Measurements from ENCODE around the gene PRKN. TPM values are rescaled to one million over a fixed set of nuclear protein-coding genes. Genes with fewer than 3 reads are reported as not detected.

The PRKN gene
- total RNA-seq, 1 donor from 2014 or later: 1.3 TPM

DNA sequence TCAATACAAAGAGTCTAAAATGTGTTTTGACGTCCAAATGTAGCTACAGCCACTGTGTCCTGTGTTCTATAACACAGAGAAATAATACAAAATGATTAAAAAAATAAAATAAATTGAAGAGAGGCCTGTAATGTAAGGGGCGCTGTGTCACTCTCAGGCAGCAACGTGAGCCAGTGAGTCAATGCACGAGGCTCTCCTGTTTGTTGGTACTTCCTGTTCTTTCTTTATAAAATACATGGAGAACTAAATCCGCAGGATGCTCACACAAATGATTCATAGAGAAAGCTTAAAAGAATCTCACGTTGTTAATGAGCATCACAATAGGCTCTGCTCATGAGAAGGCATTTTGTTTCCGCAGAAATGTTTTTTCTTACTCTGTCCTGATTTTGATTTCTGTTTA, 818.7 kb downstream of the PRKN start:
- Mint-ChIP-seq H3K4me1 (ENCODE audit: low read depth, unreplicated experiment) (no peaks in the 10 kb centered on the region), H3K36me3 (ENCODE audit: low read depth, unreplicated experiment) (no peaks in the 10 kb centered on the region), H3K4me3 (ENCODE audit: unreplicated experiment) (no peak overlapping the region), H3K27me3 (ENCODE audit: low read depth, unreplicated experiment) (peaks cover 2% of the 10 kb centered on the region), H3K9me3 (ENCODE audit: unreplicated experiment) (no peaks in the 10 kb centered on the region), H3K27ac (ENCODE audit: unreplicated experiment) (no peak overlapping the region)
- Histone ChIP-seq H3K9me3 (ENCODE audit: insufficient read depth, low read depth, low read length) (no peaks in the 10 kb centered on the region), H3K27ac (ENCODE audit: low read depth, low read length) (no peak overlapping the region), H3K4me1 (ENCODE audit: insufficient read depth, low read length) (no peaks in the 10 kb centered on the region), H3K4me2 (ENCODE audit: low read length) (no peak overlapping the region), H3K4me3 (ENCODE audit: insufficient read depth, low read depth, low read length) (no peak overlapping the region), H3K9ac (ENCODE audit: low read length) (no peak overlapping the region), H2AFZ (ENCODE audit: low read depth, low read length) (no peak overlapping the region), H3K27me3 (ENCODE audit: insufficient read depth, low read length) (no peaks in the 10 kb centered on the region), H3K36me3 (ENCODE audit: insufficient read depth, low read length) (no peaks in the 10 kb centered on the region), H4K20me1 (ENCODE audit: insufficient read depth, low read length) (no peaks in the 10 kb centered on the region), H3K79me2 (ENCODE audit: insufficient read depth, low read length) (no peaks in the 10 kb centered on the region)
- FAIRE-seq (no peak), DNase-seq (ENCODE audit: low read depth) (peak; percentile 43)
- TF ChIP-seq, protein P1, sequence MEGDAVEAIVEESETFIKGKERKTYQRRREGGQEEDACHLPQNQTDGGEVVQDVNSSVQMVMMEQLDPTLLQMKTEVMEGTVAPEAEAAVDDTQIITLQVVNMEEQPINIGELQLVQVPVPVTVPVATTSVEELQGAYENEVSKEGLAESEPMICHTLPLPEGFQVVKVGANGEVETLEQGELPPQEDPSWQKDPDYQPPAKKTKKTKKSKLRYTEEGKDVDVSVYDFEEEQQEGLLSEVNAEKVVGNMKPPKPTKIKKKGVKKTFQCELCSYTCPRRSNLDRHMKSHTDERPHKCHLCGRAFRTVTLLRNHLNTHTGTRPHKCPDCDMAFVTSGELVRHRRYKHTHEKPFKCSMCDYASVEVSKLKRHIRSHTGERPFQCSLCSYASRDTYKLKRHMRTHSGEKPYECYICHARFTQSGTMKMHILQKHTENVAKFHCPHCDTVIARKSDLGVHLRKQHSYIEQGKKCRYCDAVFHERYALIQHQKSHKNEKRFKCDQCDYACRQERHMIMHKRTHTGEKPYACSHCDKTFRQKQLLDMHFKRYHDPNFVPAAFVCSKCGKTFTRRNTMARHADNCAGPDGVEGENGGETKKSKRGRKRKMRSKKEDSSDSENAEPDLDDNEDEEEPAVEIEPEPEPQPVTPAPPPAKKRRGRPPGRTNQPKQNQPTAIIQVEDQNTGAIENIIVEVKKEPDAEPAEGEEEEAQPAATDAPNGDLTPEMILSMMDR (IDR thresholded peaks at IDR 0.05; ENCODE audit: insufficient read depth, low read depth, low read length): no peak
- no peak for TF ChIP-seq EZH2 (IDR thresholded peaks at IDR 0.05; ENCODE audit: insufficient read depth, low read length)

DNA sequence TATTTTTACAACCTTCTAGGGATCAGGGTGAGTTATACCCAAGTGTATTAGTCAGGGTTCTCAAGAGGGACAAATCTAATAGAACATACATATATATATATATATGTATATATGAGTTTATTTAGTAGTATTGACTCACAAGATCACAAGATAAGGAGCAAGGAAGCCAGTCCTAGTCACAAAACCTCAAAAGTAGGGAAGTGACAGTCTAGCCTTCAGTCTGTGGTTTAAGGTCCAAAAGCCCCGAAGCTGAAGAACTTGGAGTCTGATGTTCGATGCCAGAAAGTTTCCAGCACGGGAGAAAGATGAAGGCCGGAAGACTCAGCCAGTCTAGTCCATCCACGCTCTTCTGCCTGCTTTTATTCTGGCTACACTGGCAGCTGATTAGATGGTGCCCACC, 821.0 kb downstream of the PRKN start:
- H3K4me3 ChIP-seq (ENCODE audit: insufficient read depth, low read depth, low read length): no peak overlapping the region
- H3K36me3 ChIP-seq (ENCODE audit: insufficient read depth, low read length): no peaks in the 10 kb centered on the region
- Mint-ChIP-seq H3K4me1 (ENCODE audit: low read depth, unreplicated experiment) (peaks cover 6% of the 10 kb centered on the region), H3K9me3 (ENCODE audit: unreplicated experiment) (no peaks in the 10 kb centered on the region), H3K27ac (ENCODE audit: unreplicated experiment) (no peak overlapping the region), H3K4me3 (ENCODE audit: unreplicated experiment) (no peak overlapping the region), H3K36me3 (ENCODE audit: low read depth, unreplicated experiment) (no peaks in the 10 kb centered on the region), H3K27me3 (ENCODE audit: low read depth, unreplicated experiment) (peaks cover 2% of the 10 kb centered on the region)
- no peaks in the 10 kb centered on the region for H4K20me1 ChIP-seq (ENCODE audit: insufficient read depth, low read length)
- TF ChIP-seq EZH2 (IDR thresholded peaks at IDR 0.05; ENCODE audit: insufficient read depth, low read length): no peak
- H2AFZ ChIP-seq (ENCODE audit: low read depth, low read length): no peak overlapping the region
- H3K9me3 ChIP-seq (ENCODE audit: insufficient read depth, low read depth, low read length): no peaks in the 10 kb centered on the region
- no peaks in the 10 kb centered on the region for H3K27me3 ChIP-seq (ENCODE audit: insufficient read depth, low read length)
- DNase-seq (ENCODE audit: low read depth) (no peak), FAIRE-seq (no peak)
- no peaks in the 10 kb centered on the region for H3K79me2 ChIP-seq (ENCODE audit: insufficient read depth, low read length)
- no peak overlapping the region for H3K27ac ChIP-seq (ENCODE audit: low read depth, low read length)
- no peak overlapping the region for H3K9ac ChIP-seq (ENCODE audit: low read length)
- H3K4me1 ChIP-seq (ENCODE audit: insufficient read depth, low read length): no peaks in the 10 kb centered on the region
- no peak overlapping the region for H3K4me2 ChIP-seq (ENCODE audit: low read length)

DNA sequence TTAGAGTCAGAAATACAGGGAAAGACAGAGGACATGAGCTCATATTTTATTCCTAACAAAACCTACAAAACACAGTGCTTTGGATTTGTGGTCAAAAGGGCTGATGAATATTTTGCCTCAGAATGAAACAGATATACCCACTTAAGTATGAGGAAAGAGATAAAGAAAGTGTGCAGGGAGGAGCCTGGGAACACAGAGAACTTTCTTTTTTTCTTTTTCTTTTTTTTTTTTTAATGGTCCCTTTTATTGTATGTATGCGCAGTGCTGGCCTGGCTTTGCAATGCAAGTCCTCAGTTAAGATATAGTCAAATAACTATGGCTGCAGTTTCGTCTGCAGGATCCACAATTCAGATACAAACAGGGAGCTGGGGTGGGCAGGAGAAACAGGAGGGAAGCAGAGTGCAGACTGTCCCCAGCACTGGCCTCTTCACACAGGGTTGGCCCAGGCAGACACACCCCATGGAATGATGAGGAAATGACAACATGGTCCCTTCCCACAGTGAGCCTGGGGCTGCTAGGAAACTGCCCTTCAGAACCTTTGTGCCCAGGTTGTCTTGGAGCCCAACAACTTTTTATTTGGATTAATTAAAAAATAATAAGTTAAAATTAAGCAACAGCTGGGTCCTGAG, 823.9 kb downstream of the PRKN start:
- Histone ChIP-seq H3K4me2 (ENCODE audit: low read length) (no peak overlapping the region), H2AFZ (ENCODE audit: low read depth, low read length) (no peak overlapping the region), H3K4me1 (ENCODE audit: insufficient read depth, low read length) (no peaks in the 10 kb centered on the region), H4K20me1 (ENCODE audit: insufficient read depth, low read length) (no peaks in the 10 kb centered on the region), H3K4me3 (ENCODE audit: insufficient read depth, low read depth, low read length) (no peak overlapping the region), H3K9ac (ENCODE audit: low read length) (no peak overlapping the region), H3K36me3 (ENCODE audit: insufficient read depth, low read length) (no peaks in the 10 kb centered on the region), H3K27me3 (ENCODE audit: insufficient read depth, low read length) (no peaks in the 10 kb centered on the region), H3K79me2 (ENCODE audit: insufficient read depth, low read length) (no peaks in the 10 kb centered on the region), H3K27ac (ENCODE audit: low read depth, low read length) (no peak overlapping the region), H3K9me3 (ENCODE audit: insufficient read depth, low read depth, low read length) (no peaks in the 10 kb centered on the region)
- H3K9me3 Mint-ChIP-seq (ENCODE audit: unreplicated experiment): no peaks in the 10 kb centered on the region
- no peaks in the 10 kb centered on the region for H3K36me3 Mint-ChIP-seq (ENCODE audit: low read depth, unreplicated experiment)
- TF ChIP-seq, protein P1 (IDR thresholded peaks at IDR 0.05; ENCODE audit: insufficient read depth, low read depth, low read length): no peak
- TF ChIP-seq EZH2 (IDR thresholded peaks at IDR 0.05; ENCODE audit: insufficient read depth, low read length): no peak
- no peak overlapping the region for H3K27ac Mint-ChIP-seq (ENCODE audit: unreplicated experiment)
- no peak overlapping the region for H3K4me3 Mint-ChIP-seq (ENCODE audit: unreplicated experiment)
- peaks cover 2% of the 10 kb centered on the region for H3K27me3 Mint-ChIP-seq (ENCODE audit: low read depth, unreplicated experiment)
- FAIRE-seq (no peak), DNase-seq (ENCODE audit: low read depth) (no peak)
- H3K4me1 Mint-ChIP-seq (ENCODE audit: low read depth, unreplicated experiment): peaks cover 8% of the 10 kb centered on the region
